NCI-H146 treated with DMSO at 0.1 percent for 48 hours (cell line): ENCODE results near the gene BNIP1.
"Not testable (repeated sequence)": the region's sequence is repeated elsewhere in the genome, so short reads cannot be mapped to it uniquely, and the experiment has no call there.

Experiments used
- DNase-seq: peaks from one replicate; lab custom pipeline; 2025; ENCODE audit not compliant: unreplicated experiment; lab: John Stamatoyannopoulos, UW

Gene BNIP1

GRCh38 chr5:173144200-173145176, at the start of gene BNIP1:
Gene BNIP1 (plus strand): TSS chr5:173144531. CDS start chr5:173144546, 15 bp downstream.
- peak; percentile 71 for DNase-seq

GRCh38 chr5:173098787-173099186, 45.5 kb upstream of the BNIP1 start:
- DNase-seq = no peak

GRCh38 chr5:173099461-173099860, 44.9 kb upstream of the BNIP1 start:
- DNase-seq = no peak

- DNase-seq = no peak
Observed at GRCh38 chr5:173101245-173101644, 43.1 kb upstream of the BNIP1 start.

- no peak for DNase-seq
Observed at GRCh38 chr5:173103411-173103810, 40.9 kb upstream of the BNIP1 start.

- no peak for DNase-seq
Observed at GRCh38 chr5:173108914-173109313, 35.4 kb upstream of the BNIP1 start.

GRCh38 chr5:173114536-173114935, 29.8 kb upstream of the BNIP1 start:
- no peak for DNase-seq

GRCh38 chr5:173119719-173120118, 24.6 kb upstream of the BNIP1 start:
- no peak for DNase-seq

GRCh38 chr5:173123416-173123815, 20.9 kb upstream of the BNIP1 start:
- no peak for DNase-seq

GRCh38 chr5:173132166-173132565, 12.2 kb upstream of the BNIP1 start:
- not testable (repeated sequence) for DNase-seq

GRCh38 chr5:173138707-173139106, 5.6 kb upstream of the BNIP1 start:
- DNase-seq = no peak

GRCh38 chr5:173139631-173140030, 4.7 kb upstream of the BNIP1 start:
- no peak for DNase-seq

GRCh38 chr5:173140769-173141168, 3.6 kb upstream of the BNIP1 start:
- DNase-seq = no peak

GRCh38 chr5:173143567-173143966, 764 bp upstream of the BNIP1 start:
- DNase-seq = no peak

GRCh38 chr5:173148354-173148753, 4.0 kb downstream of the BNIP1 start:
- no peak for DNase-seq

GRCh38 chr5:173152547-173152946, 8.2 kb downstream of the BNIP1 start:
- no peak for DNase-seq

- DNase-seq = no peak
Observed at GRCh38 chr5:173153842-173154241, 9.5 kb downstream of the BNIP1 start.

GRCh38 chr5:173154619-173155018, 10.3 kb downstream of the BNIP1 start:
- DNase-seq = not testable (repeated sequence)

- no peak for DNase-seq
Observed at GRCh38 chr5:173155912-173156311, 11.6 kb downstream of the BNIP1 start.

- DNase-seq = no peak
Observed at GRCh38 chr5:173158366-173158765, 14.0 kb downstream of the BNIP1 start.

- DNase-seq = no peak
Observed at GRCh38 chr5:173159256-173159655, 14.9 kb downstream of the BNIP1 start.

- no peak for DNase-seq
Observed at GRCh38 chr5:173161148-173161547, 16.8 kb downstream of the BNIP1 start.

- no peak for DNase-seq
Observed at GRCh38 chr5:173163219-173163618, 18.9 kb downstream of the BNIP1 start.
